MCF 10A (cell line): ENCODE measurements around the gene CCDC136. TPM values are rescaled to one million over a fixed set of nuclear protein-coding genes. Genes with fewer than 3 reads are reported as not detected.

ENCODE experiments used
- Bru-seq: library from RNA; stranded (reverse); fragments of 400-500 nt; gene quantifications from one replicate; lab custom pipeline; 2021; lab: Mats Ljungman, UMichigan
- BruChase-seq, 2 experiments: library from RNA; stranded (reverse); fragments of 400-500 nt; gene quantifications; one replicate each; lab custom pipeline; 2021; lab: Mats Ljungman, UMichigan
- BruUV-seq: library from RNA; stranded (reverse); fragments of 400-500 nt; replicated peaks from 2 replicates; lab custom pipeline; 2021; lab: Mats Ljungman, UMichigan
- CTCF ChIA-PET: fragments of 300-600 bp; sonication (Branson Sonifier 250); formaldehyde crosslinking; extraction: SDS; loops from one replicate; lab custom pipeline; 2021; ENCODE audit warnings: antibody characterized with exemption, inconsistent platforms; lab: Yijun Ruan, JAX
- POLR2A ChIA-PET: fragments of 300-600, 350-650 bp; sonication (Branson Sonifier 250); formaldehyde crosslinking; extraction: SDS; loops from one replicate; lab custom pipeline; 2020; ENCODE audit warnings: antibody characterized with exemption, inconsistent platforms; lab: Yijun Ruan, JAX
- DNase-seq: peaks from one replicate; pipeline ENCODE4 v3.0.0-alpha.2; 2018; ENCODE audit not compliant: unreplicated experiment
- H3K27ac Mint-ChIP-seq: one replicate; pipeline ENCODE4 v1.8.0; 2022; ENCODE audit warnings: mild to moderate bottlenecking, low read depth, mixed read lengths; ENCODE audit not compliant: unreplicated experiment
- H3K27me3 Mint-ChIP-seq: one replicate; pipeline ENCODE4 v1.8.0; 2022; ENCODE audit warnings: mixed read lengths; ENCODE audit not compliant: insufficient read depth, unreplicated experiment
- H3K36me3 Mint-ChIP-seq: one replicate; pipeline ENCODE4 v1.8.0; 2022; ENCODE audit warnings: mild to moderate bottlenecking, moderate library complexity, mixed read lengths; ENCODE audit not compliant: insufficient read depth, unreplicated experiment
- H3K4me1 Mint-ChIP-seq: one replicate; pipeline ENCODE4 v1.8.0; 2022; ENCODE audit warnings: mixed read lengths; ENCODE audit not compliant: insufficient read depth, unreplicated experiment
- H3K4me3 Mint-ChIP-seq: one replicate; pipeline ENCODE4 v1.8.0; 2022; ENCODE audit warnings: mild to moderate bottlenecking, moderate library complexity, mixed read lengths; ENCODE audit not compliant: unreplicated experiment
- H3K9me3 Mint-ChIP-seq: one replicate; pipeline ENCODE4 v1.8.0; 2022; ENCODE audit warnings: mixed read lengths; ENCODE audit not compliant: unreplicated experiment
- CTCF ChIP-seq: fragments of 200-600 bp; IDR thresholded peaks from one replicate; pipeline ENCODE4 v1.8.0; 2022; ENCODE audit warnings: antibody characterized with exemption, mild to moderate bottlenecking; ENCODE audit not compliant: unreplicated experiment
- intact Hi-C: fragments of 100-400 bp; cut with micrococcal nuclease; formaldehyde crosslinking; loops from 2 replicates; pipeline ENCODE4 v1.14.1; 2022
- long read RNA-seq: library from polyadenylated mRNA; stranded (forward); transcript quantifications from one replicate; pipeline ENCODE4 v2.0.0, GENCODE V29; 2022
- total RNA-seq: library from RNA; stranded (reverse); gene quantifications from 2 replicates; pipeline ENCODE4 v1.2.3, GENCODE V29; 2022

CCDC136 gene
- total RNA-seq: 3.5 and 6.5 TPM in 2 replicates
- Bru-seq, nascent RNA: percentile 43 among the genes with signal in this experiment
- BruChase-seq, experiment 1, labeled RNA remaining after a 6-hour chase: percentile 42 among the genes with signal in this experiment
- BruChase-seq, experiment 2, labeled RNA remaining after a 2-hour chase: percentile 42 among the genes with signal in this experiment
- long read RNA-seq, partial matches to known transcripts: 0 of 1 reads
- long read RNA-seq, other reads (novel, unspliced or antisense): 1 of 1 reads

- intact Hi-C loops: no loop called here
- TF ChIP-seq CTCF: no peak
- no peak within 1 kb of the TSS for H3K27ac Mint-ChIP-seq
- H3K4me1 Mint-ChIP-seq: no peaks in the 10 kb centered on the region
- peaks cover 28% of the 10 kb centered on the region for H3K27me3 Mint-ChIP-seq
- peak; percentile 66 for DNase-seq
- H3K36me3 Mint-ChIP-seq: no peaks in the 10 kb centered on the region
- BruUV-seq: no TSS peak
- no peaks in the 10 kb centered on the region for H3K9me3 Mint-ChIP-seq
- ChIA-PET CTCF (interaction anchor here (0.5 kb wide), 1 partner anchor 427 kb away, joined by 4 read pairs; no protein-coding TSS in a partner anchor), POLR2A (interaction anchor here (0.6 to 1.2 kb wide), 4 partner anchors 52 to 109 kb away, joined by 3 to 5 read pairs (median 3); partner anchors contain the start of genes ATP6V1F and CALU)
- H3K4me3 Mint-ChIP-seq: peak within 1 kb of the TSS; percentile 75
These were observed at the start of gene CCDC136 for GRCh38 chr7:128791121-128791971. TSS of gene CCDC136 (plus strand) at chr7:128791968. CDS start at chr7:128792412, 444 bp downstream.

- Mint-ChIP-seq H3K4me1 (peaks cover 41% of the 10 kb centered on the region), H3K36me3 (peaks cover 12% of the 10 kb centered on the region), H3K4me3 (peak overlapping the region; percentile 66), H3K27ac (peak overlapping the region; percentile 98), H3K9me3 (no peaks in the 10 kb centered on the region), H3K27me3 (no peaks in the 10 kb centered on the region)
- intact Hi-C loops: loop anchor here (1.0 to 5.0 kb wide), 2 partner anchors 32 to 45 kb away; no protein-coding TSS in a partner anchor
- DNase-seq: peak; percentile 66
- ChIA-PET CTCF (interaction anchor here (1.0 to 1.4 kb wide), 4 partner anchors 15 to 142 kb away, joined by 3 to 4 read pairs (median 4); no protein-coding TSS in a partner anchor), POLR2A (interaction anchor here (0.7 to 6.5 kb wide), 9 partner anchors 12 to 120 kb away, joined by 3 to 48 read pairs (median 4); partner anchors contain the start of gene ATP6V1F)
- no TSS peak for BruUV-seq
- no peak for TF ChIP-seq CTCF
These were observed 49.6 kb upstream of the CCDC136 start for GRCh38 chr7:128742206-128742605.

- BruUV-seq: no TSS peak
- ChIA-PET CTCF (interaction anchor here (0.6 to 1.4 kb wide), 7 partner anchors 8 to 141 kb away, joined by 3 to 6 read pairs (median 4); no protein-coding TSS in a partner anchor), POLR2A (interaction anchor here (0.7 to 6.5 kb wide), 7 partner anchors 9 to 119 kb away, joined by 3 to 48 read pairs (median 6); partner anchors contain the start of gene ATP6V1F)
- Mint-ChIP-seq H3K27ac (peak overlapping the region; percentile 57), H3K27me3 (no peaks in the 10 kb centered on the region), H3K36me3 (peaks cover 18% of the 10 kb centered on the region), H3K4me1 (peaks cover 40% of the 10 kb centered on the region), H3K4me3 (no peak overlapping the region), H3K9me3 (no peaks in the 10 kb centered on the region)
- DNase-seq: no peak
- no peak for TF ChIP-seq CTCF
- intact Hi-C loops: loop anchor here (5.0 kb wide), 1 partner anchor 46 kb away; no protein-coding TSS in a partner anchor
These were observed 48.5 kb upstream of the CCDC136 start for GRCh38 chr7:128743112-128743772.
